Measurements from ENCODE around the gene RLF. TPM values are rescaled to one million over a fixed set of nuclear protein-coding genes. Genes with fewer than 3 reads are reported as not detected.

The RLF gene
- polyA plus RNA-seq, 2 of the 4 experiments (the other 2 are of a cell fraction) = 4.7 to 7.9 TPM

DNA sequence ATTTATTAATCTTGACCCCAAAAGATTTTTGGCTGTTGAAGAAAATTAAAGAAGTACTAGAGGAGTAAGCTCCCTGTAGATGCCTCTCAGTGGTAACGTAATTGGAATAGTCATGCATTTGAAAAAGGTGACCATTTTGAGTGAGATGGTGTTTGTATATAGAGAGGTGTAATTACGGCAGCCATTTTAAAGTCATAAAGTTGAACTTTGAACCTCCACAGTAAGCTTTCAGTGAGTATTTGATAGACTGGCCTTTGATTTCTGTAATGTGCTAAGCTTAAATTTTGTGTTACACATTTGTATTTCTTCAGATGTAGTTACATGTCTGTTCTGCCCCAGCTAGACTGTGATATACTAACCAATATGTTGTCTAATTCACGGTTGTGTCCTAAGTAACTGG, 65.0 kb downstream of the RLF start:
- ChIA-PET POLR2A (no interaction called here), CTCF (interaction anchor here (0.5 to 1.2 kb wide), 2 partner anchors 11 to 339 kb away, joined by 3 read pairs; no protein-coding TSS in a partner anchor)
- DNase-seq (ENCODE audit: low read depth in 1 of 2, low spot score in 1 of 2) (no peak), ATAC-seq (no peak), FAIRE-seq (no peak)
- Histone ChIP-seq H3K9me3 (no peaks in the 10 kb centered on the region), H3K27ac (no peak overlapping the region), H3K4me3 (no peak overlapping the region), H3K4me1 (no peaks in the 10 kb centered on the region), H3K4me2 (no peak overlapping the region)
- TF ChIP-seq, protein P1, sequence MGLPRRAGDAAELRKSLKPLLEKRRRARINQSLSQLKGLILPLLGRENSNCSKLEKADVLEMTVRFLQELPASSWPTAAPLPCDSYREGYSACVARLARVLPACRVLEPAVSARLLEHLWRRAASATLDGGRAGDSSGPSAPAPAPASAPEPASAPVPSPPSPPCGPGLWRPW (IDR thresholded peaks at IDR 0.05) = no peak
- no peak for TF ChIP-seq FOXS1 (CRISPR knock-in tag; IDR thresholded peaks at IDR 0.05)
- TF ChIP-seq GATA3 (IDR thresholded peaks at IDR 0.05; ENCODE audit: borderline replicate concordance) = no peak
- TF ChIP-seq RCOR1 (IDR thresholded peaks at IDR 0.05; ENCODE audit: low read depth, low read length) = no peak
- no peak for TF ChIP-seq JUN (IDR thresholded peaks at IDR 0.05)
- TF ChIP-seq KDM1A (IDR thresholded peaks at IDR 0.05; ENCODE audit: low read depth) = no peak
- no peak for TF ChIP-seq ZFP36 (IDR thresholded peaks at IDR 0.05; ENCODE audit: borderline replicate concordance, partially characterized antibody)
- no peak for TF ChIP-seq RAD21 (conservative IDR thresholded peaks at IDR 0.05 in 1 of 2, IDR thresholded peaks at IDR 0.05 in 1 of 2)
- TF ChIP-seq RARB (CRISPR knock-in tag; IDR thresholded peaks at IDR 0.05) = no peak
- TF ChIP-seq, protein P2, sequence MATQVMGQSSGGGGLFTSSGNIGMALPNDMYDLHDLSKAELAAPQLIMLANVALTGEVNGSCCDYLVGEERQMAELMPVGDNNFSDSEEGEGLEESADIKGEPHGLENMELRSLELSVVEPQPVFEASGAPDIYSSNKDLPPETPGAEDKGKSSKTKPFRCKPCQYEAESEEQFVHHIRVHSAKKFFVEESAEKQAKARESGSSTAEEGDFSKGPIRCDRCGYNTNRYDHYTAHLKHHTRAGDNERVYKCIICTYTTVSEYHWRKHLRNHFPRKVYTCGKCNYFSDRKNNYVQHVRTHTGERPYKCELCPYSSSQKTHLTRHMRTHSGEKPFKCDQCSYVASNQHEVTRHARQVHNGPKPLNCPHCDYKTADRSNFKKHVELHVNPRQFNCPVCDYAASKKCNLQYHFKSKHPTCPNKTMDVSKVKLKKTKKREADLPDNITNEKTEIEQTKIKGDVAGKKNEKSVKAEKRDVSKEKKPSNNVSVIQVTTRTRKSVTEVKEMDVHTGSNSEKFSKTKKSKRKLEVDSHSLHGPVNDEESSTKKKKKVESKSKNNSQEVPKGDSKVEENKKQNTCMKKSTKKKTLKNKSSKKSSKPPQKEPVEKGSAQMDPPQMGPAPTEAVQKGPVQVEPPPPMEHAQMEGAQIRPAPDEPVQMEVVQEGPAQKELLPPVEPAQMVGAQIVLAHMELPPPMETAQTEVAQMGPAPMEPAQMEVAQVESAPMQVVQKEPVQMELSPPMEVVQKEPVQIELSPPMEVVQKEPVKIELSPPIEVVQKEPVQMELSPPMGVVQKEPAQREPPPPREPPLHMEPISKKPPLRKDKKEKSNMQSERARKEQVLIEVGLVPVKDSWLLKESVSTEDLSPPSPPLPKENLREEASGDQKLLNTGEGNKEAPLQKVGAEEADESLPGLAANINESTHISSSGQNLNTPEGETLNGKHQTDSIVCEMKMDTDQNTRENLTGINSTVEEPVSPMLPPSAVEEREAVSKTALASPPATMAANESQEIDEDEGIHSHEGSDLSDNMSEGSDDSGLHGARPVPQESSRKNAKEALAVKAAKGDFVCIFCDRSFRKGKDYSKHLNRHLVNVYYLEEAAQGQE (IDR thresholded peaks at IDR 0.05) = no peak
- TF ChIP-seq EP300 (IDR thresholded peaks at IDR 0.05) = no peak
- no peak for TF ChIP-seq NR3C1 (IDR thresholded peaks at IDR 0.05)
- 90% methylated on average over 3 of the region's 3 CpGs for WGBS (ENCODE audit: missing lambda C conversion rate)

DNA sequence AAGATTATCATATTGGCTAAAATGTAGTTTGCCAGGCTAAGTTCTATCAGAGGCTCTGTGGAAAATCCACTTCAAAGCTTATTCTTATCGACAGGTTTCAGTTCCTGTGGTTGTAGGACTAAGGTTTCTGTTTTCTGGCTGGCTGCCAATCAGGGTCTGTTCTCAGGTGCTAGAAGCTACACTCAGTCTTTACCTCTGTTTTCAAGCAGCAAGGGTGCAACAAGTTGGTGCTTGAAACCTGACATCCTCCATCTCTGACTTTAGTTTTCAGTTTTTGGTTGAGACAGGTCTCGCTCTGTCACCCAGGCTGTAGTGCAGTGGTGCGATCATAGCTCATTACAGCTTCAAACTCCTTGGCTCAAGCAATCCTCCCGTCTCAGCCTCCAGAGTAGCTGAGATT, 71.3 kb downstream of the RLF start:
- 93% methylated on average over 4 of the region's 4 CpGs for WGBS (ENCODE audit: missing lambda C conversion rate)
- H3K27ac ChIP-seq = no peak overlapping the region
- no peaks in the 10 kb centered on the region for H3K9me3 ChIP-seq
- DNase-seq (ENCODE audit: low read depth in 1 of 2, low spot score in 1 of 2) (no peak), ATAC-seq (no peak), FAIRE-seq (no peak)
- CTCF ChIA-PET = interaction anchor here (1.1 to 1.5 kb wide), 2 partner anchors 30 to 83 kb away, joined by 3 read pairs; no protein-coding TSS in a partner anchor
- no peak overlapping the region for H3K4me2 ChIP-seq
- POLR2A ChIA-PET = no interaction called here
- TF ChIP-seq CHD4 (IDR thresholded peaks at IDR 0.05; ENCODE audit: borderline replicate concordance) (no peak), RARB (CRISPR knock-in tag; IDR thresholded peaks at IDR 0.05) (no peak), BHLHE40 (IDR thresholded peaks at IDR 0.05; ENCODE audit: low read depth, low read length) (no peak), ZFP36 (IDR thresholded peaks at IDR 0.05; ENCODE audit: borderline replicate concordance, partially characterized antibody) (no peak), CBX8 (IDR thresholded peaks at IDR 0.05) (no peak), CEBPB (IDR thresholded peaks at IDR 0.05) (no peak)
- TF ChIP-seq, protein P3, sequence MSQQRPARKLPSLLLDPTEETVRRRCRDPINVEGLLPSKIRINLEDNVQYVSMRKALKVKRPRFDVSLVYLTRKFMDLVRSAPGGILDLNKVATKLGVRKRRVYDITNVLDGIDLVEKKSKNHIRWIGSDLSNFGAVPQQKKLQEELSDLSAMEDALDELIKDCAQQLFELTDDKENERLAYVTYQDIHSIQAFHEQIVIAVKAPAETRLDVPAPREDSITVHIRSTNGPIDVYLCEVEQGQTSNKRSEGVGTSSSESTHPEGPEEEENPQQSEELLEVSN (IDR thresholded peaks at IDR 0.05; ENCODE audit: borderline replicate concordance, low read depth) = no peak
- no peak overlapping the region for H3K4me3 ChIP-seq
- H3K4me1 ChIP-seq = no peaks in the 10 kb centered on the region

DNA sequence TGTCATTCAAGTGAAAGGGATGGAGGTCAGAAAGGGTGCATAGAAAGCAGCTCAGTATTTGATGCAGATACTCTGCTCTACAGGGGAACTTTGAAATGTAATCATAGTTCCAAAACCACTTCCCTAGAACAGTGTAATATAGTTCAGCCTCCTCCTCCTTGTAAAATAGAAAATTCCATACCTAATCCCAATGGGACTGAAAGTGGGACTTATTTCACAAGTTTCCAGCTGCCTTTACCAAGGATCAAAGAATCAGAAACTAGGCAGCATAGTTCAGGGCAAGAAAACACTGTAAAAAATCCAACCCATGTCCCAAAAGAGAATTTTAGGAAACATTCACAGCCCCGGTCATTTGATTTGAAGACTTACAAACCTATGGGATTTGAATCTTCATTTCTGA, 78.4 kb downstream of the RLF start:
- 100% methylated on average over 1 of the region's 1 CpG for WGBS (ENCODE audit: missing lambda C conversion rate)
- FAIRE-seq (no peak), ATAC-seq (no peak), DNase-seq (ENCODE audit: low read depth in 1 of 2, low spot score in 1 of 2) (no peak)
- Histone ChIP-seq H3K9me3 (no peaks in the 10 kb centered on the region), H3K27ac (no peak overlapping the region), H3K4me2 (no peak overlapping the region), H3K4me1 (no peaks in the 10 kb centered on the region), H3K4me3 (no peak overlapping the region)
- CTCF ChIA-PET = no interaction called here
- POLR2A ChIA-PET = no interaction called here
- TF ChIP-seq RCOR1 (IDR thresholded peaks at IDR 0.05; ENCODE audit: low read depth, low read length) = no peak
- no peak for TF ChIP-seq FOSB (CRISPR knock-in tag; IDR thresholded peaks at IDR 0.05)
- TF ChIP-seq FOXS1 (CRISPR knock-in tag; IDR thresholded peaks at IDR 0.05) = no peak
- TF ChIP-seq JUN (IDR thresholded peaks at IDR 0.05) = no peak
- no peak for TF ChIP-seq POLR2AphosphoS2 (conservative IDR thresholded peaks at IDR 0.05; ENCODE audit: low read length)
- no peak for TF ChIP-seq FOSL2 (IDR thresholded peaks at IDR 0.05)
- TF ChIP-seq FOSL2 (CRISPR knock-in tag; IDR thresholded peaks at IDR 0.05) = no peak
- no peak for TF ChIP-seq MAFK (IDR thresholded peaks at IDR 0.05; ENCODE audit: partially characterized antibody)
- TF ChIP-seq NPAS2 (CRISPR knock-in tag; IDR thresholded peaks at IDR 0.05; ENCODE audit: borderline replicate concordance) = no peak
- TF ChIP-seq BHLHE40 (IDR thresholded peaks at IDR 0.05; ENCODE audit: low read depth, low read length) = no peak
- TF ChIP-seq, protein P4, sequence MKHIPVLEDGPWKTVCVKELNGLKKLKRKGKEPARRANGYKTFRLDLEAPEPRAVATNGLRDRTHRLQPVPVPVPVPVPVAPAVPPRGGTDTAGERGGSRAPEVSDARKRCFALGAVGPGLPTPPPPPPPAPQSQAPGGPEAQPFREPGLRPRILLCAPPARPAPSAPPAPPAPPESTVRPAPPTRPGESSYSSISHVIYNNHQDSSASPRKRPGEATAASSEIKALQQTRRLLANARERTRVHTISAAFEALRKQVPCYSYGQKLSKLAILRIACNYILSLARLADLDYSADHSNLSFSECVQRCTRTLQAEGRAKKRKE (CRISPR knock-in tag; IDR thresholded peaks at IDR 0.05; ENCODE audit: low read depth) = no peak
- no peak for TF ChIP-seq HEYL (CRISPR knock-in tag; IDR thresholded peaks at IDR 0.05)
- no peak for TF ChIP-seq RARB (CRISPR knock-in tag; IDR thresholded peaks at IDR 0.05)
- TF ChIP-seq TP53 (CRISPR knock-in tag; IDR thresholded peaks at IDR 0.05) = no peak
- no peak for TF ChIP-seq EHMT2 (IDR thresholded peaks at IDR 0.05; ENCODE audit: low read depth)
- TF ChIP-seq NFE2L2 (conservative IDR thresholded peaks at IDR 0.05; ENCODE audit: low read length) = no peak
